CD14-positive monocyte (primary cell): ENCODE results near the gene TBC1D4. TPM values are rescaled to one million over a fixed set of nuclear protein-coding genes. Genes with fewer than 3 reads are reported as not detected.

ENCODE experiments used
- DNase-seq, 3 donors: peaks; one replicate each; pipeline ENCODE4 v3.0.0-alpha.2; 2011 to 2022
- H2AFZ ChIP-seq: 2 replicates; pipeline ENCODE4 v1.6.0; 2012; ENCODE audit warnings: mild to moderate bottlenecking, low read depth, low read length, inconsistent platforms; ENCODE audit not compliant: insufficient read depth, poor library complexity, severe bottlenecking
- H3K27ac ChIP-seq, 2 donors: 1 replicate in 1 of 2; 2 replicates in 1 of 2; pipeline ENCODE4 v1.5.1; 2012 to 2013; ENCODE audit warnings: low read length in 2 of 2, control low read depth in 1 of 2, inconsistent platforms in 1 of 2, low read depth in 1 of 2, mild to moderate bottlenecking in 1 of 2
- H3K27me3 ChIP-seq, 2 donors: one replicate each; pipeline versions ENCODE4 v1.6.0 to v1.6.1; 2011 to 2013; ENCODE audit warnings: low read length in 2 of 2; ENCODE audit not compliant: control insufficient read depth in 2 of 2, insufficient read depth in 2 of 2
- H3K36me3 ChIP-seq, 2 donors: replicated peaks in 1 of 2; 1 replicate in 1 of 2; 2 replicates in 1 of 2; pipeline versions ENCODE4 v1.5.1 to v1.6.1; 2012 to 2013; ENCODE audit warnings: low read length in 2 of 2, control low read depth in 1 of 2, inconsistent platforms in 1 of 2, mild to moderate bottlenecking in 1 of 2; ENCODE audit not compliant: insufficient read depth in 2 of 2, control insufficient read depth in 1 of 2
- H3K4me1 ChIP-seq, 2 donors: 1 replicate in 1 of 2; 2 replicates in 1 of 2; pipeline versions ENCODE4 v1.5.1 to v1.6.1; 2012 to 2013; ENCODE audit warnings: low read length in 2 of 2, control low read depth in 1 of 2, inconsistent platforms in 1 of 2, mild to moderate bottlenecking in 1 of 2, moderate library complexity in 1 of 2; ENCODE audit not compliant: insufficient read depth in 2 of 2, control insufficient read depth in 1 of 2
- H3K4me2 ChIP-seq: replicated peaks from 2 replicates; pipeline ENCODE3; 2012; ENCODE audit warnings: low read length, moderate library complexity, mild to moderate bottlenecking; ENCODE audit not compliant: poor library complexity, severe bottlenecking; ENCODE audit errors: extremely low read depth
- H3K4me3 ChIP-seq, 3 experiments: fragments of 200-600 bp in 1 of 3; sonication (generic) in 1 of 3; replicated peaks in 1 of 3; 1 replicate in 2 of 3; 2 replicates in 1 of 3; pipeline ENCODE4 v1.5.1; 2011 to 2013; ENCODE audit warnings: low read length in 3 of 3, mild to moderate bottlenecking in 3 of 3, control low read depth in 2 of 3, low read depth in 2 of 3, inconsistent platforms in 1 of 3, moderate library complexity in 1 of 3
- H3K79me2 ChIP-seq: 2 replicates; pipeline ENCODE4 v1.6.0; 2012; ENCODE audit warnings: mild to moderate bottlenecking, control low read depth, inconsistent platforms, low read length, moderate library complexity; ENCODE audit not compliant: insufficient read depth
- H3K9ac ChIP-seq: 2 replicates; pipeline ENCODE4 v1.6.0; 2017; ENCODE audit warnings: low read length, mild to moderate bottlenecking; ENCODE audit not compliant: insufficient read depth, poor library complexity, severe bottlenecking
- H3K9me3 ChIP-seq, 2 donors: replicated peaks in 1 of 2; 1 replicate in 1 of 2; 2 replicates in 1 of 2; pipeline versions ENCODE4 v1.5.1 to v1.6.1; 2012 to 2013; ENCODE audit warnings: low read length in 2 of 2, control low read depth in 1 of 2; ENCODE audit not compliant: control insufficient read depth in 1 of 2, insufficient read depth in 1 of 2
- H4K20me1 ChIP-seq: 2 replicates; pipeline ENCODE4 v1.6.0; 2012; ENCODE audit warnings: mild to moderate bottlenecking, low read length, control low read depth, moderate library complexity; ENCODE audit not compliant: insufficient read depth
- H3K27ac Mint-ChIP-seq, 7 donors: one replicate each; pipeline ENCODE4 v1.8.0; 2020; ENCODE audit warnings: mild to moderate bottlenecking in 7 of 7, mixed read lengths in 7 of 7, moderate library complexity in 6 of 7, inconsistent platforms in 2 of 7
- H3K27me3 Mint-ChIP-seq, 3 donors: one replicate each; pipeline ENCODE4 v1.8.0; 2021 to 2022; ENCODE audit warnings: low read depth in 3 of 3, mild to moderate bottlenecking in 3 of 3, mixed read lengths in 3 of 3, moderate library complexity in 3 of 3, inconsistent platforms in 1 of 3
- H3K36me3 Mint-ChIP-seq, 2 donors: one replicate each; pipeline ENCODE4 v1.8.0; 2020; ENCODE audit warnings: mixed read lengths in 2 of 2, inconsistent platforms in 1 of 2, mild to moderate bottlenecking in 1 of 2
- H3K4me1 Mint-ChIP-seq: one replicate; pipeline ENCODE4 v1.8.0; 2020; ENCODE audit warnings: mild to moderate bottlenecking, mixed read lengths
- H3K4me3 Mint-ChIP-seq, 2 donors: one replicate each; pipeline ENCODE4 v1.8.0; 2020; ENCODE audit warnings: mild to moderate bottlenecking in 2 of 2, mixed read lengths in 2 of 2, moderate library complexity in 1 of 2
- H3K9me3 Mint-ChIP-seq, 7 donors: one replicate each; pipeline ENCODE4 v1.8.0; 2020 to 2022; ENCODE audit warnings: mixed read lengths in 7 of 7, mild to moderate bottlenecking in 6 of 7, moderate library complexity in 6 of 7, inconsistent platforms in 2 of 7
- CTCF ChIP-seq: fragments of 200-600 bp; IDR thresholded peaks from one replicate; pipeline ENCODE4 v1.8.0; 2022; ENCODE audit warnings: antibody characterized with exemption, mild to moderate bottlenecking
- WGBS: methylation state at CpG from one replicate; pipeline ENCODE4 v1.1.5; 2013; ENCODE audit warnings: missing lambda C conversion rate; ENCODE audit not compliant: insufficient coverage; 5-methylcytosine and 5-hydroxymethylcytosine counted together
- intact Hi-C, 2 donors: fragments of 100-400 bp; cut with micrococcal nuclease; formaldehyde crosslinking; loops; one replicate each; pipeline versions ENCODE4 v1.15.0 to v1.15.1; 2023
- polyA plus RNA-seq, 3 donors: library from polyadenylated mRNA; depleted of rRNA in 1 of 3; unstranded in 2 of 3; stranded (reverse) in 1 of 3; fragments of 300-500 nt in 2 of 3; fragments of >200 nt in 1 of 3; fragmentation: Illumina TruSeq in 2 of 3; gene quantifications; 1 replicate in 2 of 3; 2 replicates in 1 of 3; pipeline ENCODE4 v1.2.3, GENCODE V29; 2012 to 2021

Gene TBC1D4
- polyA plus RNA-seq, 3 donors = 2.0 to 6.7 (median 2.5) TPM

GRCh38 chr13:75410207-75410606 is 71.8 kb downstream of the TBC1D4 start:
- peaks cover 0 to 1% of the 10 kb centered on the region in 2 donors for H3K4me1 ChIP-seq
- no peaks in the 10 kb centered on the region for H3K27me3 ChIP-seq
- Mint-ChIP-seq H3K4me1 (peaks cover 6% of the 10 kb centered on the region), H3K27ac (no peak overlapping the region), H3K36me3 (peaks cover 0 to 1% of the 10 kb centered on the region in 2 donors), H3K9me3 (peaks cover 0 to 4% (median 3%) of the 10 kb centered on the region in 7 donors), H3K4me3 (no peak overlapping the region), H3K27me3 (no peaks in the 10 kb centered on the region)
- H4K20me1 ChIP-seq = no peaks in the 10 kb centered on the region
- no peak overlapping the region for H3K4me3 ChIP-seq
- H3K79me2 ChIP-seq = no peaks in the 10 kb centered on the region
- no peak overlapping the region for H3K27ac ChIP-seq
- no peak overlapping the region for H3K9ac ChIP-seq
- intact Hi-C loops = no loop called here
- H3K36me3 ChIP-seq = no peaks in the 10 kb centered on the region
- no peak for TF ChIP-seq CTCF
- H3K4me2 ChIP-seq = no peak overlapping the region
- DNase-seq = no peak
- no peaks in the 10 kb centered on the region for H3K9me3 ChIP-seq
- H2AFZ ChIP-seq = no peak overlapping the region
- 94% methylated on average over 2 of the region's 7 CpGs for WGBS

GRCh38 chr13:75407998-75408397 is 74.0 kb downstream of the TBC1D4 start:
- no peaks in the 10 kb centered on the region for H3K79me2 ChIP-seq
- H3K27me3 Mint-ChIP-seq = no peaks in the 10 kb centered on the region
- H2AFZ ChIP-seq = no peak overlapping the region
- H3K4me3 ChIP-seq = no peak overlapping the region
- no peaks in the 10 kb centered on the region for H3K4me1 ChIP-seq
- intact Hi-C loops = no loop called here
- no peak overlapping the region for H3K4me3 Mint-ChIP-seq
- no peak overlapping the region for H3K27ac ChIP-seq
- peaks cover 0 to 3% (median 2%) of the 10 kb centered on the region in 7 donors for H3K9me3 Mint-ChIP-seq
- no peak for TF ChIP-seq CTCF
- no peaks in the 10 kb centered on the region for H3K36me3 ChIP-seq
- H3K4me2 ChIP-seq = no peak overlapping the region
- H3K27ac Mint-ChIP-seq = no peak overlapping the region
- no peak for DNase-seq
- H4K20me1 ChIP-seq = no peaks in the 10 kb centered on the region
- no peaks in the 10 kb centered on the region for H3K9me3 ChIP-seq
- H3K36me3 Mint-ChIP-seq = no peaks in the 10 kb centered on the region
- H3K27me3 ChIP-seq = no peaks in the 10 kb centered on the region
- 100% methylated on average over 2 of the region's 5 CpGs for WGBS
- H3K4me1 Mint-ChIP-seq = no peaks in the 10 kb centered on the region
- H3K9ac ChIP-seq = no peak overlapping the region
